Stimulated activated CD4-positive, alpha-beta T cell treated with anti-CD3 and anti-CD28 coated beads, Interleukin-2, amount 100 ng/mL, for 24 hours (primary cell): ENCODE data around the gene COMP.

ENCODE experiments used
- DNase-seq, 2 donors: peaks; one replicate each; pipeline ENCODE4 v3.0.0-alpha.2; 2020

Gene COMP

GRCh38 chr19:18782559-18783225 is 8.4 kb downstream of the COMP start:
- DNase-seq, result no peak

- DNase-seq, result no peak
These were observed 9.1 kb downstream of the COMP start for GRCh38 chr19:18781885-18782527.

DNA sequence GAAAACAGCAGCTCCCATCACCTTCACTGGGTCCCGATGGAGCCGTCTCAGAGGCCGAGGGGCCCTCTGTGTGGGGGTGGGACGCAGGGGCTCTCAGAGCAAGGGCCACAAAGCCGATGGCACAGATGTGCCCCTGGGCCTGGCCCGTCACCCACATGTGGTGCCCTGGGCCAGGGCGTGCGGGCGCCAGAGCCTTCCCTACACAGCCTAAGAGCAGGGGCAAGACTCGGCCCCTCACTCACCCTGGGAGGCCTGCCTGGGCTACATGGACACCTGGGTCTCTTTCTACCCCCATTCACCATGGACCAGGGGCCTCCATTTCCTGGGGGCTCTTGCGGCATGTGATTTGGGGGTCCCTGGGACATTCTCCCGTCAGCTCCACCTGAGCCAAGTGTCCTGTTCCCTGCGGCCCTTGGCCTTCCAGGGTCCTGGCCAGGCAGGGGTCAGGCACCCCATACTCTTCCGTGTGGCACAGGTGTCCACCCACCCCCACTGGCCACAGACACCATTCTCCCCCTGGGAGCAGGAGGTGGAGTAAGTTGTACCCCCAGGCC is 10.0 kb downstream of the COMP start:
- no peak for DNase-seq

GRCh38 chr19:18780631-18781030 is 10.5 kb downstream of the COMP start:
- DNase-seq, result no peak

- DNase-seq, result no peak
These were observed 11.0 kb downstream of the COMP start for GRCh38 chr19:18780081-18780480.

- DNase-seq, result no peak
These were observed 12.1 kb downstream of the COMP start for GRCh38 chr19:18778826-18779495.

- no peak for DNase-seq
These were observed 13.1 kb downstream of the COMP start for GRCh38 chr19:18778076-18778389.

DNA sequence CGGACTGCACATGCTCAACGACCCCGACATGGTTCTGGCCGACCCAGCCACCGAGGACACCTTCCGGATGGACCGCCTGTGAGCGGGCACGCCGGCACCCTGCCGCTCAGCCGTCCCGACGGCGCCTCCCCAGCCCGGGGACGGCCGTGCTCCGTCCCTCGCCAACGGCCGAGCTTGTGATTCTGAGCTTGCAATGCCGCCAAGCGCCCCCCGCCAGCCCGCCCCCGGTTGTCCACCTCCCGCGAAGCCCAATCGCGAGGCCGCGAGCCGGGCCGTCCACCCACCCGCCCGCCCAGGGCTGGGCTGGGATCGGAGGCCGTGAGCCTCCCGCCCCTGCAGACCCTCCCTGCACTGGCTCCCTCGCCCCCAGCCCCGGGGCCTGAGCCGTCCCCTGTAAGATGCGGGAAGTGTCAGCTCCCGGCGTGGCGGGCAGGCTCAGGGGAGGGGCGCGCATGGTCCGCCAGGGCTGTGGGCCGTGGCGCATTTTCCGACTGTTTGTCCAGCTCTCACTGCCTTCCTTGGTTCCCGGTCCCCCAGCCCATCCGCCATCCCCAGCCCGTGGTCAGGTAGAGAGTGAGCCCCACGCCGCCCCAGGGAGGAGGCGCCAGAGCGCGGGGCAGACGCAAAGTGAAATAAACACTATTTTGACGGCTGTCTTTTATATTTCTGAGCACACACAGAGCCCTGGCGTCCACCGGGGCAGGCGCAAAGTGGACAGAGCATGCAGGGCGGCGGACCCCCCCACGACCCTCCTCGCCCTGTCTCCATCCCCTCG is 13.6 kb downstream of the COMP start:
- DNase-seq, result no peak

GRCh38 chr19:18776736-18777135 is 14.4 kb downstream of the COMP start:
- DNase-seq, result no peak

DNA sequence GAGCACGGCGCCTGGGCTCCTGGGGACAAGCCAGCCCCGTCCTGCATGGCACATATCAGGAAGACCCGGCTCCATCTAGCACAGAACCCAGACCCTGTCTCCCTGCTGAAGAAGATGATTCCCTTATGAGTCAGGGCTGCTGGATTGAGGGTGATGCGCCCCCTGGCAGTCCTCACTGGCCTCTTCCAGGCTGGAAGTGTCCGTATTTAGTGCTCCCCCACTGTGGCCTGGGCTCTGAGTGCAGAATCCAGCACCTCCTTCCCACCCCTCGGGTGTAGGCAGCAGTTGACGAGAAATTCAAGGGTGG is 14.9 kb downstream of the COMP start:
- DNase-seq, result no peak

- DNase-seq, result no peak
These were observed 15.4 kb downstream of the COMP start for GRCh38 chr19:18775586-18776287.

DNA sequence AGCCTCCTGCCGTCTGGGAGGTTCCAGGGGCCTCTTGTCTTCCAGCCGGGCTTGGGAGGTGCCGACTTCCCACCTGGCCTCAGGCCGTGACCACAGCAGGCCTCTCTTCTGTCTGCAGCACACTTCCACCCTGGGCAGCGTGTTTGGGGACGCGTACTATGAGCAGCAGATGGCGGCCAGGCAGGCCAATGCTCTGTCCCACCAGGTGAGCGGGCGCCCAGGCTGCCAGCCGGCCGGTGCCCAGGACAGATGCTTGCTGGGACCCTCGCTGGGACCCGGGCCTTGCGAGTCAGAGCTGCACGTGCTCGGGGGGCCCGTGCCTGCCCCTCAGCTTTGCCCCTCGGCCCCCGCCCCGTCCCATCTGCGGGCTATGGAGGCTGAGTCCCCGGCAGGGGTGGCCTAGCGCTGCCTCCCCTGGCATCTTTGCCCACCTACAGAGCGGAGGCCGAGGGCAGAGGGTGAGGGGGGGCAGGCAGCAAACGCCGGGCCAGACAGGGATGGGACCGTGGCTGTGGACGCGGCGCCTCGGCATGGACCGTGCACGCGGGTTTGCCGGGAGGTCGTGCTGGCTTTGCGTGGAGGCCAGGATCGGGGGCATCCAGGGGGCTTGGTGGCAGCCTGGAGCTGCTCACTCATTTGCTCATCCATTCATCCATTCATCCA is 16.2 kb downstream of the COMP start:
- no peak for DNase-seq

DNA sequence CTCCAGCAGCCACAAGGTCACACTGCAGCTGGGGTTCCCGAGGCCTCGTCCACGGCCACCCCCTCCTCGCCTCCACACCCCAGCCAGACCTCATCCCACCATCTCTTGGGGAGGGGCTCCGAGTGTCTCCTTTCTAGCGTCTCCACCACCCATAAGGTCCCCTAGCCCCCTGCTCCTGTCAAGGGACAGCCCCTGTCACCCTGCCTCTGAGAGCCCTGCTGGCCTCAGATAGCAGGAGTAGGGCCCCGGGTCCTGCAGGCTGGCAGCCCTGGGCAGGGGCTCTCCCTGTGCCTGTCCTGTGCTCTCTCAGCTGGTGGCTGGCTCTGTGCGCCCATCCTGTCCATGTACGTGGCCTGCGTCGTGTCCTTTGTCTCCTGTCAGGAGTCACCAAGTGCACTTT is 17.0 kb downstream of the COMP start:
- no peak for DNase-seq

GRCh38 chr19:18773682-18774081 is 17.4 kb downstream of the COMP start:
- DNase-seq, result no peak

GRCh38 chr19:18772620-18773587 is 18.2 kb downstream of the COMP start:
- DNase-seq, result no peak

DNA sequence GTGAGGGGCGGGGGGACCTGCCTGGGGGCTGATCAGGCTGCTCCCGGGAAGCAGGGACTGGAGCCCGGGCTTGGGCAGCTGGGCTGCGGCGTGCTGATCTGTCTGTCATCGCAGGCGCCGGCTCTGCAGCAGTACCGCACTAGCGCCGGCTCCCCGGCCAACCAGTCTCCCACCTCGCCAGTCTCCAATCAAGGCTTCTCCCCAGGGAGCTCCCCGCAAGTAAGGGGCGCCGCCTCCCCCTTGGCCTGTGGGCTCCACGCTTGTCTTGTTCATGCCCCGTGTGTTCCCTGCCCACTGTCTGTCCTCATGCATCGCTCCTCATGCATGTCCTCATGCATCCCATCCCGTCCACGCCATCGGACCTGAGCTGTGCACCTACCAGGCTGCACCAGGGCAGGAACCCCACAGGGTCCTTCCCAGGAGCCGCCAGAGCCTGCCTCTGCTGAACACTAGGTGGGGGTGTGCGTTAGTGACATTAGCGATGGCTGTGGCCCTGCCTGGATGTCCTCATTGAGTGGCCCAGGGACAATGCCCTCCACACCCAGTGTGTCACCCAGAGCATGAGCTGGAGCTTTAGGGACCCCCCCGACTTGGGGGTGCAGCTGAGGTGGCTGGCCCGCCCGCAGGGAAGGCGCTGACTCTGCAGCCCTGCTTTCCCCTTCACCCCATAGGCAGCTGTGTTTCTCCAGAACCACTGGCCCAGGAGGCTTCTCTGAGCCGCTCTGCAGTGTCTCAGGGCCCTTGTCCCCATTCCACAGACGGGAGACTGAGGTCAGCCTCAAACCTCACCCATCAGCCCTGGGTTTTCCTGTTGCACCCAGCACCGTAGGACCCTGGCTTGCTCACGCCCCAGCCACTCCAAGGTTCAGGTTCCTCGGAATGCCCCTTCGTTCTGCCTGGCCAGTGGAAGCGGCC is 19.5 kb downstream of the COMP start:
- no peak for DNase-seq

DNA sequence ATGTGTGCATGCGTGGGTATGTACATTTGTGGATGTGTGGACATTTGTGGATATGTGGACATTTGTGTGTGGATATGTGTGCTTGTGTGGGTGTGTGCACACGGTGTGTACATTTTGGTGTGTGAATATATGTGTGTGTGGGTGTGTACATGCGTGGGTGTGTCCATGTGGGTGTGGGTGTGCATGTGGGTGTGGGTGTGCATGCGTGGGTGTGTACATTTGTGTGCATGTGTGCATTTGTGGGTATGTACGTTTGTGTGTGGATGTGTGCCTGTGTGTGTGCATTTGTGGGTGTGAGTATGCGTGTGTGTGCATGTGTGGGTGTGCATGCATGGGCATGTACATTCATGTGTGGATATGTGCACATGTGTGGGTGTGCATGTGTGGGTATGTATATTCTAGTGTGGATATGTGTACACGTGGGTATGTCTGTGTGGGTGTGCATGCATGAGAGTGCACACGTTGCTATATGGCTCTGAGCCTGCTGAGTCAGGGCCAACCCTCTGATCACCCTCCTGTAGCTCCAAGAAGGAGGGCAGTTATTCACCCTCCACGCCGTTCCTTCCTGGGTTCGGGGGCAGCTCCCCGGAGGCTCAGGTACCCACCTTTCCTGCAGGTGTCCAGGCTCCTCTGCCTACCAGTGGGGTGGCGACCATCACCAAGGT is 20.3 kb downstream of the COMP start:
- no peak for DNase-seq

DNA sequence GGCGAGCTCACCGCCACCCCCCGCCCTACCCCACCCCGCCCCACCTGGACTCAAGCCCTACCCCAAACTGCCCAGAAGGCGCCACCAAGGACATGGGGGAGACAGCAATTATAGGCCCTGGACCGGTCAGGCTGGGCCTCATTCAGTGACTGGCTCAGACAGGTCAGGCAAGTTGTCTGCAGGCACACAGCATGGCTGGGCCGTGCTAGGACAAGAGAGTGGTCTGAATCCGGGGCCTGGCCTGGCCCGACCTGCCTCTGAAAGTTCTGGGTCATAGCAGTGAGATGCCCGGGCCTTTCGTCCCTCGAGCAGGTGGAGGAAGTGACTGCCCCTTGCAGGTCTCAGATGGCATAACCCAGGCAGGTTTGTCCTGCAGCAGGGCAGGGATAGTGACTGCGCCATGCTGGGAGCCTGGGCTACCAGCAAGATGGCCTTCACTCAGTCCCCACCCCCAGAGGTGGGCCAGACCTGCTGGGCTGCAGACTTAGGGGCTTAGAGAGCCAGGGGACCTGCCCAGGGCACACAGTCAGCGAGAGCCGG is 21.0 kb downstream of the COMP start:
- no peak for DNase-seq
